ENCODE results near the gene ALDH1A1.
"Not testable (repeated sequence)": the region's sequence is repeated elsewhere in the genome, so short reads cannot be mapped to it uniquely, and the experiment has no call there.

ALDH1A1 gene

DNA sequence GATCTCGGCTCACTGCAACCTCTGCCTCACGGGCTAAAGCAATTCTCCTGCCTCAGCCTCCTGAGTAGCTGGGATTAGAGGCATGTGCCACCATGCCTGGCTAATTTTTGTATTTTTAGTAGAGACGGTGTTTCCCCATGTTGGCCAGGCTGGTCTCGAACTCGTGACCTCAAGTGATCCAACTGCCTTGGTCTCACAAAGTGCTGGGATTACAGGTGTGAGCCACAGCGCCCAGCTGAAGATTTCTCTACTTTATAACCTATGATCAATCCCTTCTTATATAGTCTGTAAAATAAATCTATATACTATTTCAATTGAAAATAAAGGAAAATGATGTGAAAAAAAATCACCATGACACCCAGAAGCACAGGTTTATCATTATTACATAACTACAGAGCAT is 13.3 kb downstream of the ALDH1A1 start:
- not testable (repeated sequence) for DNase-seq

- no peak for DNase-seq
These were observed 15.3 kb downstream of the ALDH1A1 start for GRCh38 chr9:72937545-72937944.

GRCh38 chr9:72936679-72937078 is 16.2 kb downstream of the ALDH1A1 start:
- DNase-seq, result no peak

- no peak for DNase-seq
These were observed 16.6 kb downstream of the ALDH1A1 start for GRCh38 chr9:72936266-72936665.

DNA sequence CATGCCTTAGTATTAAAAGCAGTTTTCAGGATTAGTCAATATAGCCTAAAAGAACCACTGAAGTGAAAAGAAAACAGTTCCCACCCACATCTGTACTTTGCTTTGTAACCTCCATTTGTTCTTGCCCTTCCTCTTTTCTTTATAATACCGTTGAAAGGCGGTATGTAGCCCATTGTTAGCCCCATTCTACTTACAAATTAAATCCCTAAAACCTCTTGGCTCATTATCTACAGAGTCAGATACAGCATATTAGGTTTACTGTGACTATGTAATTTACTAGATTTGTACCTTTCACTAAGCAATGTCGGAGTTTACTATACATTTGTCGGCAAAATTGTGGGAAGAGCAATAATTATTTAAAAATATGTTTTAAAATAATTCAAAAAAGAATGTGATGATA is 17.3 kb downstream of the ALDH1A1 start:
- DNase-seq, result no peak

DNA sequence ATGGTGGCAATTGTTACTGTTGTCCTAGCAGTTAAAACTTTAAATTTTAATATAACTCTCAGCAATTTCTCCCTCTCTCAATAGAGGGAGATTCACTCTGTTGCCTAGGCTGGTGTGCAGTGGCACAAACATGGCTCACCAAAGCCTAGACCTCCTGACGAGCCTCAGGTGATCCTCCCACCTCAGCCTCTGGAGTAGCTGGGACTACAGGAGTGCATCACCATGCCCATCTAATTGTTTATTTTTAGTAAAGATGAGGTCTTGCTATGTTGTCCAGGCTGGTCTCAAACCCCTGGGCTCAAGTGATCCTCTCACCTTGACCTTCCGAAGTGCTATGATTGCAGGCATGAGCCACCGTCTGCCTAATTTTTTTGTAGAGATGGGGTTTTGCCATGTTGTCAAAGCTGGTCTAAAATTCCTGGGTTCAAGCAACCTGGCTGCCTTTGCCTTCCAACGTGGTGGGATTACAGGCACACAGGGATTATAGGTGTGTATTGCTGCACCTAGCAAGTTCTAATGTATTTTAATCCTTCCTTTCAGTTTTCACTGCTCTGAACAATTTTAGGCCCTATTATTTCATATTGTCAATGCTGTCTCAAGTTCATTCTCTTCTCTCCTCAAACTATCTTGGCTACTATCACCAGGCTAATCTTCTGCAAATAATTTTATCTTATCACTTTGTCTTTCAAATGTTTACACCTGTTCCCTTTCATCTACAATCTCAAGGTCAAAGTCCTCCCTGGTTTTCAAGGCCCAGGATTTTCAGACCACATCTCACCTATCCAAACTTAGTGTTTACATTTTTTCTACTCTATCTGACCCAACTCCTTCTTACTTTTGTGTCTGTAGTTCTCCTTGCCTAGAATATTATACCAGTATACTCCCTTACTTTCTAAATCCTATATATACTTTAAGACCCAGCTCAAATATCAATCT is 18.9 kb downstream of the ALDH1A1 start:
- DNase-seq, result no peak

- DNase-seq, result no peak
These were observed 20.2 kb downstream of the ALDH1A1 start for GRCh38 chr9:72932619-72933018.

GRCh38 chr9:72931897-72932296 is 21.0 kb downstream of the ALDH1A1 start:
- no peak for DNase-seq

DNA sequence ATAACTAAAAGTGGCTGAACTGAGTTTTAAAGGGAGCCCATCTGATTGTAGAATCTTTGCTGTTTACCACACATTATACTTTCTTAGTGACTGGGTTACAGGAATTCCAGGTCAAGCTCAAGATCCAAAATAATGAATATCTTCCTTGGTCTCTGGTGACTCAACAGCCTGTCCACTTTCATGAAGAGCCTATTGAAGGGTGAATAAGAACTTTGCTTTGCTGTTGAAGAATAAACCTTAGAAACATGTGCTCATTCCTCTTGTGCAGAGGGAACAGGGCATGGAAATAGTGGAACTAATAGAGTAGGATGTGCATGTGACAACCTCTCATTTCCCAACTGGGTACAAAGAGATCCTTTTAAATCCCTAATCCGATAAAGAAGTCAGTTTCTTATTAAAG is 21.4 kb downstream of the ALDH1A1 start:
- DNase-seq, result no peak

GRCh38 chr9:72930828-72931227 is 22.0 kb downstream of the ALDH1A1 start:
- DNase-seq, result no peak

GRCh38 chr9:72929542-72929941 is 23.3 kb downstream of the ALDH1A1 start:
- DNase-seq, result no peak

GRCh38 chr9:72928042-72928507 is 24.8 kb downstream of the ALDH1A1 start:
- no peak for DNase-seq

DNA sequence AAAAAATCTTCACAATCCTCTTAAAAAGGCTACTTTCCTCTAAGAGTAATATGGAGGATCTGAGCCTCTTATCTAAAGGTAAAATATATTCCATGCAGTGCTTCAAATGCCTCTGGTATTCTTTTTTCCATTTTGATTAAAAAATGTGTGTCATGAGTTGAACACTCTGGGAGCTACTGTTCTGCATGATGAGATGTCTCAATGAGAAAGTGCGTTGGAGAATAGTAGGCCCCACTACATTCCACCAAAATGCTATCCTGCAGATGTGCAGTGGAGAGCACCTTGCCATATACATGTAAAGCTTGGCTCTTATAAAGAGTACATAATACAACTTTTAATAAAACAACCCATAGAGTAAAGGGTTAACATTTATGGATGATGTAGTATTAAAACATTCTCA is 26.3 kb downstream of the ALDH1A1 start:
- DNase-seq, result no peak

GRCh38 chr9:72925891-72926290 is 27.0 kb downstream of the ALDH1A1 start:
- DNase-seq, result no peak

- no peak for DNase-seq
These were observed 27.6 kb downstream of the ALDH1A1 start for GRCh38 chr9:72925126-72925789.

GRCh38 chr9:72924154-72924790 is 28.6 kb downstream of the ALDH1A1 start:
- no peak for DNase-seq

DNA sequence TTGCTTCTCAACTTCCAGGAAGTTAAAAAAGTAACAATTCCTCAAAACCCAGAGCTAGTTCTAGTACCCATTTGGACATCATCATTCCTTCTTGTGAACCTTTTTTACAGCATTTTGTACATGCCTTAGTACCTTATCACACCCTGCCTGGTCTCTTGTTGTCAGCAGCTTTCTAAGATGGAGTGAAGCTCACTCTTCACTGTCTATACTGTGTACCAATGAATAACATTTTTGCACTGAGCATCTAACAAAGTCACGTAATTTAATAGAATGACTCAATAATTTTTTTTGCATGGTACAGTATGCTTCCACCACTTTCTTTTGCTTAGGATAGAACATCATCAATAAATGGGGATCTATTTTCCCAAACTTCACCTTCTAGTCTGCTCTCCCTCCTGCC is 29.8 kb downstream of the ALDH1A1 start:
- no peak for DNase-seq

DNA sequence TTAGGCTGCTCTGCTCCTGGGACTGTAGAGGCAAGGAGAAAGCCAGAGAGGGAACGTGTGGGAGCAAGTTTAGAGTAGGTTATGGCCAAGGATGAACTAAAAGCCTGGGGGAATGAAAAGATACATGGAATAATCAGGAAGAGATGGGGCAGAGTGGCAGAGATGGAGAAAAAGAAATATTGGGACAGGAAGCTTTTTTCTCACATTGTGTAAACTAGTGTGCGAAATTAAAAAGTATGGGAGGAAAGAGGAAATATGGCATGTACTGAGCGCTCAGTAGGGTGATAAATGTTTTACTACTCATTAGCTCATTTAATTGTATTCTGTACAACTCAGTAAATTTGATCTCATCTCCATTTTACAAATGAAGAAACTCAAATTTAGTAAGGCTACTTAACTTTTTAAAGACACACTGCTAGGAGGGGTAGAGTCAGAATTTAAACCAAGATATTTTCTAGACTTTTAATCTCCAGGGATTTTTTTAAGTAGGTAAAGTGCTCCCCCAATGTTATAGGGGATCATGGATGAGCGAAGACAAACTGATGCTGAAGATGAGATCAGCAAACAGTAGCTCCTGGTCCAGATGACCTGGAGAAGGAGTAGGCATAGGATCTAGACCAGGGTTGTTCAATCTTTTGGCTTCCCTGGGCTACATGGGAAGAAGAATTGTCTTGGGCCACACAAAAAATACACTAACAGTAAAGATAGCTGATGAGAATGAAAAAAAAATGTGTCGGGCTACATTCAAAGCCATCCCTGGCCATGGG is 30.8 kb downstream of the ALDH1A1 start:
- DNase-seq, result no peak

- no peak for DNase-seq
These were observed 33.5 kb downstream of the ALDH1A1 start for GRCh38 chr9:72919246-72919945.

DNA sequence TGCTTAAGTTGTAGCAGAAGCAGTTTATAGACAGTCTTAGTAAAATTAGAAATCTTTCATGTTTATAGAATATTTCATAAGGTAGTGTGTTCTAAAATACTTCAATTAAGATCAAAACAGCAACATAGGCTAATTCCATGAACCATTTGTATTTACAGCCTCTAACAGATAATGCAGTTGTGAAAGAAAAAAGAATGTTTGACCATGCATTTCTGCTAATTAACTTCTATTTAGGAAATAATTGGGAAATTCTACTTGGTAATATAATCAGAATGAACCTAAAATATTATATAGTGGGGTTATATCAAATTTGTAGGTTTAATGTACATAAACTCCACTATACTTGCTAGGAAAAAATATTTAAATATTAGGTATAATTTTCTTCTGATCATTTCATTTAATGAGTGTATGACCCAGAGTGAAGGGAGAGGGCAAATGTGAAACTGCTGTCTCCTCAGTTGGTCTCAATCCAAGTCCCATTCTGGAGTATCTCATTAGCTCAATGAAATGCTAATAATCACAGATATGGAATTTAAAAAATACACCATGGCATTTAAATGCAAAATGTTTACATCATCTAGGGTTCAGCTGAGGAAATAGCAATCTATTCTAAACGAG is 34.9 kb downstream of the ALDH1A1 start:
- no peak for DNase-seq

DNA sequence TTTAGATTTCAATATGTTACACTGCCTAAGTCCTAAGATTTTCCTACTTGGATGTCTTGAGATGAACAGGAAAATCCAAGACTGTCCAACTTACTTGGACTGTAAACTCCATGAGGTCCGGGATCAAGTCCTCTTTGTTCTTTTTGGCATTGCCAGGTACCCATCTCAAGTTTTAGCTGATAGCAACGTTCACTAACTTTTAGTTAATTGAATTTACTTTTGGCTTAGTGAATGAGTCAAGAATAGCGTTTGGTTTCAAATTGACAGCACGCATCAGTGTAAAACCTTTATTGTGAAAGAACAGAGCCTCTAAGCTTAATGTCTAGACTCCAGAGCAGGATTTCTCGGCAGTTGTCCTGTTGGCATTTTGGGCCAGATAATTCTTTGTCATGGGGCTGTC is 37.2 kb downstream of the ALDH1A1 start:
- no peak for DNase-seq

GRCh38 chr9:72914750-72915149 is 38.1 kb downstream of the ALDH1A1 start:
- no peak for DNase-seq
